Measurements from ENCODE around the gene PRKD1.

- TF ChIP-seq DPF2 (CRISPR knock-in tag; IDR thresholded peaks at IDR 0.05; ENCODE audit: borderline replicate concordance, low read depth): no peak
- no peak for TF ChIP-seq ZNF644 (CRISPR knock-in tag; IDR thresholded peaks at IDR 0.05; ENCODE audit: low read depth)
- TF ChIP-seq HNF1B (CRISPR knock-in tag; IDR thresholded peaks at IDR 0.05): no peak
- no peak for TF ChIP-seq JUNB (CRISPR knock-in tag; IDR thresholded peaks at IDR 0.05; ENCODE audit: borderline replicate concordance)
- TF ChIP-seq NFE2L2 (IDR thresholded peaks at IDR 0.05; ENCODE audit: low read length): no peak
- no peak for TF ChIP-seq IRF9 (CRISPR knock-in tag; IDR thresholded peaks at IDR 0.05; ENCODE audit: borderline replicate concordance)
- TF ChIP-seq ZEB1 (IDR thresholded peaks at IDR 0.05; ENCODE audit: insufficient replicate concordance, low read depth): no peak
- no peak for TF ChIP-seq SP1 (IDR thresholded peaks at IDR 0.05)
- TF ChIP-seq SP1 (CRISPR knock-in tag; IDR thresholded peaks at IDR 0.05): no peak
- TF ChIP-seq ZFP37 (CRISPR knock-in tag; IDR thresholded peaks at IDR 0.05; ENCODE audit: borderline replicate concordance): no peak
These were observed 192.2 kb downstream of the PRKD1 start for GRCh38 chr14:29735459-29735858.

All from HepG2 (cell line).